Measurements from ENCODE around the gene B3GALT4.

DNA sequence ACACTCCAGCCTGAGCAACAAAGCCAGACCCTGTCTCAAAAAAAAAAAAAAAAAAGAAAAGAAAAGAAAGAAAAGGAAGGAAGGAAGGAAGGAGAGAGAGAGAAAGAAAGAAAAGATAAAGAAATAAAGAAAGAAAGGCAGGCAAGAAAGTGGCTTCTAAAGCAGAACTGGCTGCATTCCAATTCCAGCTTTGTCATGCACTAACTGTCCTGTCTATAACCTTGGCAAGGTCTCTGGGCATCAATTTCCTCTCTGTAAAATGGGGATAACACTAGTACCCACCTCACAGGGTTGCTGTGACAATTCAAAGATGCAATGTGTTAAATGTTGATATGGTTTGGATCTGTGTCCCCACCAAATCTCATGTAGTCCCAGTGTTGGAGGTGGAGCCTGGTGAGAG lies 40.6 kb upstream of the B3GALT4 start:
- TF ChIP-seq, protein P1, sequence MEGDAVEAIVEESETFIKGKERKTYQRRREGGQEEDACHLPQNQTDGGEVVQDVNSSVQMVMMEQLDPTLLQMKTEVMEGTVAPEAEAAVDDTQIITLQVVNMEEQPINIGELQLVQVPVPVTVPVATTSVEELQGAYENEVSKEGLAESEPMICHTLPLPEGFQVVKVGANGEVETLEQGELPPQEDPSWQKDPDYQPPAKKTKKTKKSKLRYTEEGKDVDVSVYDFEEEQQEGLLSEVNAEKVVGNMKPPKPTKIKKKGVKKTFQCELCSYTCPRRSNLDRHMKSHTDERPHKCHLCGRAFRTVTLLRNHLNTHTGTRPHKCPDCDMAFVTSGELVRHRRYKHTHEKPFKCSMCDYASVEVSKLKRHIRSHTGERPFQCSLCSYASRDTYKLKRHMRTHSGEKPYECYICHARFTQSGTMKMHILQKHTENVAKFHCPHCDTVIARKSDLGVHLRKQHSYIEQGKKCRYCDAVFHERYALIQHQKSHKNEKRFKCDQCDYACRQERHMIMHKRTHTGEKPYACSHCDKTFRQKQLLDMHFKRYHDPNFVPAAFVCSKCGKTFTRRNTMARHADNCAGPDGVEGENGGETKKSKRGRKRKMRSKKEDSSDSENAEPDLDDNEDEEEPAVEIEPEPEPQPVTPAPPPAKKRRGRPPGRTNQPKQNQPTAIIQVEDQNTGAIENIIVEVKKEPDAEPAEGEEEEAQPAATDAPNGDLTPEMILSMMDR (IDR thresholded peaks at IDR 0.05) = no peak
- TF ChIP-seq POLR2A (IDR thresholded peaks at IDR 0.05) = no peak
